ENCODE results near the gene GDPD5. TPM values are rescaled to one million over a fixed set of nuclear protein-coding genes. Genes with fewer than 3 reads are reported as not detected.

GDPD5 gene
- total RNA-seq, 3 donors from 2014 or later (not counting 1 experiment from before 2014, with no cell fraction given), result 49.7 to 95.2 (median 60.2) TPM

GRCh38 chr11:75539459-75540334 is 14.0 kb upstream of the GDPD5 start:
- Mint-ChIP-seq H3K27me3 (ENCODE audit: low read depth in 2 of 2) (peaks cover 0 to 15% of the 10 kb centered on the region in 2 donors), H3K27ac (peak overlapping the region in 1 of 2 donors; percentile 93)
- no peak for DNase-seq

GRCh38 chr11:75538150-75538942 is 12.6 kb upstream of the GDPD5 start:
- no peaks in the 10 kb centered on the region for H3K9me3 Mint-ChIP-seq
- 82% methylated on average over 11 of the region's 11 CpGs for WGBS (ENCODE audit: insufficient coverage)
- H3K4me3 ChIP-seq (ENCODE audit: low read length), result no peak overlapping the region
- peaks cover 0 to 15% of the 10 kb centered on the region in 2 donors for H3K27me3 Mint-ChIP-seq (ENCODE audit: low read depth in 2 of 2)
- no peaks in the 10 kb centered on the region for H3K36me3 ChIP-seq (ENCODE audit: control insufficient read depth, insufficient read depth, low read length)
- peak overlapping the region; percentile 86 for H3K27ac ChIP-seq (ENCODE audit: low read length)
- ATAC-seq (peak in 1 of 3 donors; percentile 1), DNase-seq (no peak)
- TF ChIP-seq CTCF (IDR thresholded peaks at IDR 0.05), result no peak
- H3K9me3 ChIP-seq (ENCODE audit: control insufficient read depth, insufficient read depth, low read length), result no peaks in the 10 kb centered on the region
- H3K4me1 Mint-ChIP-seq, result peaks cover 52 to 56% of the 10 kb centered on the region in 2 donors
- H3K36me3 Mint-ChIP-seq, result no peaks in the 10 kb centered on the region
- H3K27ac Mint-ChIP-seq, result peak overlapping the region; percentile 86 to 93
- intact Hi-C loops (cut with micrococcal nuclease), result no loop called here
- peak overlapping the region; percentile 72 for H3K4me3 Mint-ChIP-seq
- peaks cover 47% of the 10 kb centered on the region for H3K4me1 ChIP-seq (ENCODE audit: control insufficient read depth, insufficient read depth, low read length)
- no peaks in the 10 kb centered on the region for H3K27me3 ChIP-seq (ENCODE audit: control insufficient read depth, insufficient read depth, low read length)

More at GRCh38 chr11:75539459-75540334, 14.0 kb upstream of the GDPD5 start:
- H3K4me1 Mint-ChIP-seq, result peaks cover 42 to 48% of the 10 kb centered on the region in 2 donors
- no peaks in the 10 kb centered on the region for H3K36me3 ChIP-seq (ENCODE audit: control insufficient read depth, insufficient read depth, low read length)
- no peak for ATAC-seq
- peaks cover 41% of the 10 kb centered on the region for H3K4me1 ChIP-seq (ENCODE audit: control insufficient read depth, insufficient read depth, low read length)
- no peak overlapping the region for H3K27ac ChIP-seq (ENCODE audit: low read length)
- no peak overlapping the region for H3K4me3 ChIP-seq (ENCODE audit: low read length)
- H3K9me3 Mint-ChIP-seq, result no peaks in the 10 kb centered on the region
- no peak overlapping the region for H3K4me3 Mint-ChIP-seq
- H3K36me3 Mint-ChIP-seq, result no peaks in the 10 kb centered on the region
- no peaks in the 10 kb centered on the region for H3K27me3 ChIP-seq (ENCODE audit: control insufficient read depth, insufficient read depth, low read length)
- intact Hi-C loops (cut with micrococcal nuclease), result no loop called here
- no peaks in the 10 kb centered on the region for H3K9me3 ChIP-seq (ENCODE audit: control insufficient read depth, insufficient read depth, low read length)
- 88% methylated on average over 9 of the region's 9 CpGs for WGBS (ENCODE audit: insufficient coverage)
- no peak for TF ChIP-seq CTCF (IDR thresholded peaks at IDR 0.05)

- peaks cover 0 to 10% of the 10 kb centered on the region in 2 donors for H3K27me3 Mint-ChIP-seq (ENCODE audit: low read depth in 2 of 2)
Measured at GRCh38 chr11:75537740-75538139, 12.0 kb upstream of the GDPD5 start.

More at GRCh38 chr11:75537740-75538139, 12.0 kb upstream of the GDPD5 start:
- H3K4me3 ChIP-seq (ENCODE audit: low read length), result peak overlapping the region; percentile 8
- DNase-seq (peak in 1 of 2 donors; percentile 38), ATAC-seq (peak; percentile 24 to 44 (median 39))
- H3K36me3 ChIP-seq (ENCODE audit: control insufficient read depth, insufficient read depth, low read length), result no peaks in the 10 kb centered on the region
- 50% methylated on average over 5 of the region's 5 CpGs for WGBS (ENCODE audit: insufficient coverage)
- Mint-ChIP-seq H3K4me3 (peak overlapping the region; percentile 72), H3K9me3 (no peaks in the 10 kb centered on the region), H3K27ac (peak overlapping the region; percentile 86 to 93), H3K36me3 (no peaks in the 10 kb centered on the region), H3K4me1 (peaks cover 52 to 56% of the 10 kb centered on the region in 2 donors)
- H3K27ac ChIP-seq (ENCODE audit: low read length), result peak overlapping the region; percentile 86
- no peaks in the 10 kb centered on the region for H3K27me3 ChIP-seq (ENCODE audit: control insufficient read depth, insufficient read depth, low read length)
- TF ChIP-seq CTCF (IDR thresholded peaks at IDR 0.05), result no peak
- H3K9me3 ChIP-seq (ENCODE audit: control insufficient read depth, insufficient read depth, low read length), result no peaks in the 10 kb centered on the region
- intact Hi-C loops (cut with micrococcal nuclease), result loop anchor here (1.0 kb wide), 1 partner anchor 39 kb away; no protein-coding TSS in a partner anchor
- H3K4me1 ChIP-seq (ENCODE audit: control insufficient read depth, insufficient read depth, low read length), result peaks cover 47% of the 10 kb centered on the region

All from natural killer cell (primary cell).